COLO668 (cell line): ENCODE data around the gene DTNB.
A peak's percentile ranks its signal among the peaks of the same experiment; 100 is the strongest.
"Not testable (repeated sequence)": the region's sequence is repeated elsewhere in the genome, so short reads cannot be mapped to it uniquely, and the experiment has no call there.

Experiments
- DNase-seq: peaks from one replicate; lab custom pipeline; 2025; ENCODE audit not compliant: unreplicated experiment; lab: John Stamatoyannopoulos, UW

Gene DTNB

DNA sequence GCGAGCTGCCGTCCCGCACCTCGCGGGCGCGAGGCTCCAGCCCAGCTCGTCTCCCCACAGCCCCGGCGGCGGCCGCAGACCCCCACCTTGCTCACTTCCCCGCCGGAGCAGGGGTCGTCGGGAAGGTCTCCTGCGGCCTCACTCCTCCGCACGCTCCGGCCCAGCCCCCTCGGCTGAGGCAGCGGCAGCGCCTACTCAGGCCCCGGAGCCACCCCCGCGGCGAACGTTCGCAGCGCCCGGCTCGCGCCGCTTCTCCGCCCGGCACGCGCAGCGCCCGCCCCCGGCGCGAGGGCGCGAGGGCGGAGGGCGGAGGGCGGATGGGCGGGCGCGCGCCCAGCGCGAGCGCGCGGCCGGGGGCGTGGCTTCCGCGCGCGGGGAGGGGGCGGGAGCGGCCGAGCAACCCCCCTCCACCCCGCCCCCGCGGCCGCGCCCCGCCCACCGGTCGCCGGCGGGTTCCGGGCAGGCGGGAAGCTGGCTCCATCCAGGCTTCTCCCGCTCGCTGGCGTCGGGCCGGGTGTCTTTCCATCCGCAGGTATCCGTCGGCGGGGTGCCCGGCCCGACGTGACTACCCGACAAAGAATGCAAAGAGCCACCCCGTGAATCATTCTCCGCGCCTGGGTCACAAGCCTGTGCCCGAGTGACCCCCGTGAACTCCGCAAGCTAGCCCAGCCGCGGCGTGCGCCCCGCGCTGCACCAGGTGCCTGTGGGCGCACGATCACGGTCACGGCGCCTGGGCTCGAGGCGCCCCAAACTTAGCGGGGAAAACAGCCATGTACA is at the start of gene DTNB:
Gene DTNB, minus strand, starts transcription at position 278 of the 777 bp plus-strand sequence. CDS start 20,917 bp downstream, outside the sequence.
- DNase-seq: peak; percentile 90

GRCh38 chr2:25722224-25722623 is 48.8 kb upstream of the DTNB start:
- no peak for DNase-seq

GRCh38 chr2:25720575-25720974 is 47.2 kb upstream of the DTNB start:
- no peak for DNase-seq

DNA sequence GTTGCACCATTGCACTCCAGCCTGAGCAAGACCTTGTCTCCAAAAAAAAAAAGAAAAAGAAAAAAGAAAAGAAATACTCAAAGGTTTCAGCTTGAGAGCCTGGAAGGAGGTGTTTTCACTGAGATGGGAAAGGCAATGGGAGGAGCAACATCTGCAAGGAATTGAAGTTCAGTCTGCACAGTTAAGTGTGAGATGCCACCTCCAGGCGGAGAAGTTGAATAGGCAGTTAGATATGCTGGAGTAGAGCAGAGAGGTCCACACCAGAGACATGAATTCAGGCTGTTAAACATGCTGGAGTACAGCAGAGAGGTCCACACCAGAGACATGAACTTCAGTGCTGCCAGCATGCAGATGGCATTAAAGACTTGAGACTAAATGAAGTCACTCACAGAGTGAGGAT is 41.4 kb upstream of the DTNB start:
- DNase-seq: no peak

DNA sequence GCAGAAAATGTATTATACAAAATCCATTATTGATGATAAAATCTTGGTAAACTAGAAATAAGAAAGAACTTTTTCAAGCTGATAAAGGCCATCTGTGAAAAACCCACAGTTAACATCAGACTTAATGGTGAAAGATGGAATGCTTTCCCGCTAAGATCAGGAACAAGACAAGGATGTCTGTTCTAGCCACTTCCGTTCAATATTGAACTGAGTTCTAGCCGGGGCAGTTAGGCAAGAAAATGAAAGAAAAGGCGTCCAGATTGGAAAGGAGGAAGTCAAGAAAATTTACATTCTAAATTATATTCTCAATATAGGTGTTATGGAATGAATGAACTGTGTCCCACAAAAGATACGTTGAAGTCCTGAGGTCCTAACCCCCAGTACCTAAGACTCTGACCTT is 39.1 kb upstream of the DTNB start:
- no peak for DNase-seq

GRCh38 chr2:25711675-25712354 is 38.4 kb upstream of the DTNB start:
- no peak for DNase-seq

- DNase-seq: no peak
These were observed 37.4 kb upstream of the DTNB start for GRCh38 chr2:25710750-25711149.

DNA sequence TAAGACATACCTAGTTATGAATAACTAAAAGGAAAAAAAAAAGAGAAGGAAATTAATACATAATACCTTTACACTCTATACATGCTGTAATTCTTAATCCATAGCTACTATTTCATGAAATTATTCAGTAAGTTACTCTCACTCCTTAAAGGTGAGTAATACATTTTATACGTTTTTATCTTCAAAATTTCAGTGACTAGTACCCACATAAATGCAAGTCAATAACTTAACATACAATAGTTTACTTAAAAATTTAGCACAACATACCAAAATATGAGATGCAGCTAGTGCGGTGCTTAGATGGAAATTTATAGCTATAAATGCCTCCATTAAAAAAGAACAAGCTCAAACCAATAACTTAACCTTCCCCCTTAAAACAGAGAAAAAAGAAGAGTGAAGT is 36.0 kb upstream of the DTNB start:
- DNase-seq: no peak

DNA sequence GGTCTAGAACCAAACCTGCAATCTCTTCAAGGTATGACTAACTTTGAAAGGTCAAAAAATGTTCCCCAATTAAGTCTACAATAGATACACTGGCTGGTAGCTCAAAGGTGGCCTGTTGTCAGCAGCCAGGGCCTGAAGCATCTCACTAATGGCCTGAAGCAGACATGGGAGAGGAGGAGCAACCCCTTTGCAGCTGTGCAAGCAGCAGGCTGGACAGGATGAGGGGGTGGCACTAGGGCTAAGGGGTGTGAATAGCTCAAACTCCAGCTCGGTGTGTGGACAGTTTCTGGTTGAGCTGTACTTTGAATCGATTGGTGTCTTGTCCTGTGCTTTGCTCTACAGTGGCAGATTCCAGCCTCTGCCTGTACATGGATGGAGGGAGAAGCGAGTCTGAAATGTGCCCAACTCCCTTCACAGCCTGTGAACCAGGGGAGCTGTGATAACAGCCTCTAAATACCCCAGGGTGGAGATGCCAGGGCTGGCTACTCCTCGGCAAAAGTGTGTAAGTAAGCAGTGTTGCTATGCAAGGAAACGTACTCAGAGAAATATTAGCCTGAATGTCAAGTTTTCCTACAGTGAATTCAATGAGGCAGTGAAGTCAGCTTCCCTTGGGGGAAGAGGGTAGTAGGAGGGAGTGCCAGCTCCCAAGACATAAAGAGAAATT is 34.7 kb upstream of the DTNB start:
- peak; percentile 16 for DNase-seq

- DNase-seq: not testable (repeated sequence)
These were observed 32.2 kb upstream of the DTNB start for GRCh38 chr2:25705575-25705974.

GRCh38 chr2:25701801-25702200 is 28.4 kb upstream of the DTNB start:
- DNase-seq: no peak

GRCh38 chr2:25700221-25700660 is 26.9 kb upstream of the DTNB start:
- DNase-seq: peak; percentile 24

GRCh38 chr2:25699216-25699615 is 25.8 kb upstream of the DTNB start:
- no peak for DNase-seq

- no peak for DNase-seq
These were observed 25.4 kb upstream of the DTNB start for GRCh38 chr2:25698752-25699151.

GRCh38 chr2:25697559-25698341 is 24.4 kb upstream of the DTNB start:
- peak; percentile 22 for DNase-seq

- DNase-seq: no peak
These were observed 19.5 kb upstream of the DTNB start for GRCh38 chr2:25692737-25693445.

GRCh38 chr2:25692143-25692542 is 18.8 kb upstream of the DTNB start:
- DNase-seq: no peak

- no peak for DNase-seq
These were observed 16.7 kb upstream of the DTNB start for GRCh38 chr2:25690058-25690457.

GRCh38 chr2:25688236-25688635 is 14.9 kb upstream of the DTNB start:
- no peak for DNase-seq

- no peak for DNase-seq
These were observed 12.4 kb upstream of the DTNB start for GRCh38 chr2:25685741-25686140.
